ENCODE measurements around the gene ANKRD11.
"Not testable (repeated sequence)": the region's sequence is repeated elsewhere in the genome, so short reads cannot be mapped to it uniquely, and the experiment has no call there.

The ANKRD11 gene

GRCh38 chr16:89454378-89455125 lies 35.8 kb downstream of the ANKRD11 start:
- not testable (repeated sequence) for FAIRE-seq; DNase-seq (ENCODE audit: extremely low spot score, insufficient read length, low read depth)

DNA sequence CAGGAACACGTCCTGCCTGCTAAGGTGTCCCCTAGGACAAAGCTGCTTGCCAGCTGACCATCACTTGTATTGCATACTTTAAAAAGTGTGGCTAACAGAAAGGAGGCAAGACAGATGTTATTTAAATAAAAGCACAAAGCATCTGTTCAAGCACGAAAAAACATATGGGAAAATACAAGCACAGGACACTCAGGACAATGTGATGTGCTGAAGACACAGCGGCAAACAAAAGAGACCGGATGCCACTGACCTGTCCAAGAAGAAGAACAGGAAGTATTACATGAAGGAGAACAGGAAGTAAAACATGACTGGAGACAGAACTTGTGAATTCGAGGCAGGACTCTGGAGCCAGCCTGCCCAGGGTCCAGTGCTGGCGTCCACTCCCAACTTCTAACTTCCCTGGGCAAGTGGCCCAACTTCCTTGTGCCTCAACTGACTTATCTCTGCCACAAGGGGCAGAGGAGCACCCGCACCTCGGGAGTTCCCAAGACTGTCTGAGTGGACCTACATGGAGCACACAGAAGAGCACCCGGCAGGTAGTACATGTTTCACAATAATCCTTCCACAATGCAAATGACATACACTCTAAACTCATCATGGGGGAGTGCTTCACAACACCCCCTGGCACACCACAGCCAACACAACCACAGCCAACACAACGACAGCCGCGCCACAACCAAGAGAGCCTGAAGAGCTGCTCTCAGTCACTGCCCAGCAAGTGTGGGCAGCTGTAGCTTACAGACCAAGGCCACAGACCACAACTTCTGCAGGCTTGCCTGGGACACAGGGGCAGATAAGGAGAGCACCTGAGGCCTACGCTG lies 36.6 kb downstream of the ANKRD11 start:
- no peak for DNase-seq (ENCODE audit: extremely low spot score, insufficient read length, low read depth)
- FAIRE-seq = no peak

- DNase-seq (ENCODE audit: extremely low spot score, insufficient read length, low read depth) (no peak), FAIRE-seq (no peak)
These were observed 37.4 kb downstream of the ANKRD11 start for GRCh38 chr16:89452925-89453324.

- DNase-seq (ENCODE audit: extremely low spot score, insufficient read length, low read depth) = no peak
- no peak for FAIRE-seq
These were observed 38.1 kb downstream of the ANKRD11 start for GRCh38 chr16:89452241-89452640.

DNA sequence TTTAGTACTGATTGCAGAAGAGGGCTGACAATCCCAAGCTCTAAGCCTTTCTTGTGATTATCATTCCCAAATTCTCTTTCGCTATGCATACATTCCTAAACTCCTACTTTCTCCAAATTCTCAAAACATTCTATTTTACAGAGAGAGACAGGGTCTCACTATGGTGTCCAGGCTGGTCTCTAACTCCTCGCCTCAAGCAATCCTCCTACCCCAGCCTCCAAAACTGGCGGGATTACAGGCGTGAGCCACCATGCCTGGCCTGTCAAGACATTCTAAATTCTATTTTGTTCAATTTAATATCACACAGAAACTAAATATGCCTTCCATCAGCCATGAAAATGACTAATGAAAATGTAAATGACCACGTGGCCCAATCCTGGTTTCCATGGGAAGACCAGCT lies 39.8 kb downstream of the ANKRD11 start:
- no peak for FAIRE-seq

DNA sequence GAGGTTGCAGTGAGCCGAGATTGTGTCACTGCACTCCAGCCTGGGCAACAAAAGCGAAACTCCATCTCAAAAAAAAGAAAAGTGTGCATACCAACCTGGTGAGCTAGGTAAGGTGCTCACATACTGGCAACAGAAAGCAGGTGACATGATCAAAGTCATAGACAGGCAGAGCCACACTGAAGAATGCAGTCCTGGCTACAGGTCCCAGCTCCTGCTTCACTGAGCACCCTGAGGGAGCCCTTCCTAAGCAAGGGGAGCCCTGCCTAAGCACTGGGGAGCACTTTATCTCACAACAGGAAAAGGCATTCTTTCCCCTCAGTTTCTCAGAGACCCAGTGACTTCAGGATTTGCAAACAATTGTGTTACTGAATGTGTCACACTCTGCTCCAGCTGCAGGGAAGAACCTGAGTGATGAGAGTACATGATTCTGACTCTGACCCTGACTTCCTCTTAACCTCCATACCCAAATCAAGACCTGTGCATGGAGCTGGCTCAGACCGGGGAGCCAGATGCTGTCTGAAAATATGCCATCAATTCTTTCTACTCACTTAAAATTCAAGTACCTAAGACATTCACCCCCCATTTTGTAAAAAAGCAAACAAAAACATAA lies 40.5 kb downstream of the ANKRD11 start:
- FAIRE-seq (no peak), DNase-seq (ENCODE audit: extremely low spot score, insufficient read length, low read depth) (no peak)

More for the DNA sequence above, 39.8 kb downstream of the ANKRD11 start:
- no peak for DNase-seq (ENCODE audit: extremely low spot score, insufficient read length, low read depth)

DNA sequence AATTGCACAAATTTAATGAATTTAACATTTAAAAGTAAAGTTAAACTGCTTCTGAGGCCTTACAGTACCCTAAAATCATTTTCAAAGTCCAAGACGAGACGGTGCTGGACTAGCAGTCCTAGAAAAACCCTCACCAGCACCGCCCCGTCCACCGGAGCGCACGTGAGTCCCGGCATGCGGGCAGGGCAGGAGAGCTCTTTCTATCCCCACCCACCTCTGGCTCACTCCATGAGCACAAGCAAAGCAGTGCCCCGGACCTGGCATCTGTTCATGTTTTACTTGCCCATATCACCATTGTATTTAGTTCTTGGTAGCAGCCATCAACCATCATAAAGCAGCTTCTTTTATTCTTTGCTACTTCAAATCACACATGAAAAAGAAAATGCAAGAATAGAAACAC lies 41.7 kb downstream of the ANKRD11 start:
- DNase-seq (ENCODE audit: extremely low spot score, insufficient read length, low read depth) (no peak), FAIRE-seq (no peak)

DNA sequence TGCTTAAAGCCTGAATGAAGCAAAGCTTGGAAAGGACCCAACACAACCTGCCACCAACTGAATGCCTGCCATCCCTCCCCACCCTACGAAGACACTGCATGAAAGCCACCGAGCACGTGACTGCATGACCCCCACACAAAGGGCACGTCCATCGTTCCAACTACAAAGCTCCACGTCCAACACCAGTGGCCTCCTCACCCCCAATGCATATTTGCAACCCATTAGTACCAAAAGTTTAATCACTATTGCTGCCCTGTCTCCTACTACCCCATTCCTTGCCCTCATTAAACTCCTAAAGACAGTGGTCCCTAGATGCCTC lies 43.4 kb downstream of the ANKRD11 start:
- FAIRE-seq = no peak

GRCh38 chr16:89446136-89446974 lies 44.0 kb downstream of the ANKRD11 start:
- no peak for FAIRE-seq
- no peak for DNase-seq (ENCODE audit: extremely low spot score, insufficient read length, low read depth)

More for the DNA sequence above, 43.4 kb downstream of the ANKRD11 start:
- DNase-seq (ENCODE audit: extremely low spot score, insufficient read length, low read depth) = no peak

- no peak for DNase-seq (ENCODE audit: extremely low spot score, insufficient read length, low read depth)
- FAIRE-seq = no peak
These were observed 45.2 kb downstream of the ANKRD11 start for GRCh38 chr16:89445166-89445565.

GRCh38 chr16:89444728-89445127 lies 45.6 kb downstream of the ANKRD11 start:
- no peak for FAIRE-seq

GRCh38 chr16:89444151-89444723 lies 46.1 kb downstream of the ANKRD11 start:
- no peak for FAIRE-seq
- DNase-seq (ENCODE audit: extremely low spot score, insufficient read length, low read depth) = no peak

More at GRCh38 chr16:89444728-89445127, 45.6 kb downstream of the ANKRD11 start:
- no peak for DNase-seq (ENCODE audit: extremely low spot score, insufficient read length, low read depth)

- DNase-seq (ENCODE audit: extremely low spot score, insufficient read length, low read depth) = no peak
- no peak for FAIRE-seq
These were observed 46.7 kb downstream of the ANKRD11 start for GRCh38 chr16:89443727-89444084.

DNA sequence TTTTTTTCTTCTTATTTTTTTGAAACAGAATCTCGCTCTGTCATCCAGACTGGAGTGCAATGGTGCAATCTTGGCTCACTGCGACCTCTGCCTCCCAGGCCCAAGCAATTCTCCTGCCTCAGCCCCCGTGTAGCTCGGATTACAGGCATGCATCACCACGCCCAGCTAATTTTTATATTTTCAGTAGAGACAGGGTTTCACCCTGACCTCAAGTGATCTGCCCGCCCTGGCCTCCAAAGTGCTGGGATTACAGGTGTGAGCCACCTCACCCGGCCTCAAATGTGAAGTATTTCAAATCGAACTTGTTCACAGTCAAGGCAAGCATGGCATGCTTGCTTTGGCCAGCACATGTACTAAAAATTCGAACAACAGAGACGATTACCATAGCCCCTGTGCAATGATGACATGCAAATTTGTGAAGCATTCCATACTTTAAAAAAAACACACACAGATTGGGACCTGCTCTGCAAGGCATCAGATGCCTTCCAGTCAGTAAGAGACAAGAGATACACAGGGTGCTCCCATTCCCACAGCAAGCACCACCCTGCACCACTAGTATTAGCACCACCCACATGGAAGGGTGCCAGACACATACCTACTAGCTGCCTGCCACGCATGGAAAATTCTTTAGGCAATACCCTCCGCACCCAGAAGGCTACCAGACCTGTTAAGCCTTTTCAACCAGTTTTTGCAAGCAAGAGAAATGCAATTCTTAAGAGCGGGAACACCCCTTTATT lies 47.2 kb downstream of the ANKRD11 start:
- DNase-seq (ENCODE audit: extremely low spot score, insufficient read length, low read depth) = no peak
- FAIRE-seq = no peak

GRCh38 chr16:89442588-89442987 lies 47.8 kb downstream of the ANKRD11 start:
- no peak for DNase-seq (ENCODE audit: extremely low spot score, insufficient read length, low read depth)
- FAIRE-seq = no peak

DNA sequence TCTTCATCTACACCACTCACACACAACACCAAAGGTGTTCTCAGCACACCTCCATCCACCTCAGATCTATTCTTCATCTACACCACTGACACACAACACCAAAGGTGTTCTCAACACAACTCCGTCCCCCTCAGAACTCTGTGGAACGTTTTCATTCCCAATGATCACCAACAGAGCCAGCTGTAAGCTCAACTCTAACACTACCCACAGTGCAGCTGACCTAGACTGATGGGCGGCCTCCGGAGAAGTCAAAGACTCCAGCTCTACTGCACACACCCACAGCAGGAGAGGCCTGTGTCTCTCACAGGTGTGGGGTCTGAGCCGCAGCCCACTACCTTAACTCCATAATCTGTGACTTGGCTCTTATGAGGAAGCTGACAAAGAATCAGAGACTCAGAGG lies 50.7 kb downstream of the ANKRD11 start:
- FAIRE-seq = no peak
- DNase-seq (ENCODE audit: extremely low spot score, insufficient read length, low read depth) = no peak

DNA sequence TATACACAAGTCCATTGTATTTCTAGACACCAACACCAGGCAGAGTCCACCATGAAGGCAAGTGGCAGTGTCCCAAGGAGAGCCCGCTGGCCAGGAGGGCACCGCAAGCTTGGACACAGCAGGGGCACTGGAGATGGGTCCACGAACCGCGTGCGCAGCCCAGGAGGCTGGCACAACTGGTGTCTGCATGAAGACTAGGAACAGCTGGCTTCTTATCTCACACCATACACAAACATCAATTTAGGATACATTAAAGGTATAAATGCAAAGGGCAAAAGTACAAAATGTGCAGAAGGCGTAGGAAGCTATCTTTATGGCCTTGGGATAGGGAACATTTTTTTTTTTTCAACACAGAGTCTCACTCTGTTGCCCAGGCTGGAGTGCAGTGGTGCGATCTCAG lies 52.4 kb downstream of the ANKRD11 start:
- no peak for DNase-seq (ENCODE audit: extremely low spot score, insufficient read length, low read depth)
- FAIRE-seq = no peak

DNA sequence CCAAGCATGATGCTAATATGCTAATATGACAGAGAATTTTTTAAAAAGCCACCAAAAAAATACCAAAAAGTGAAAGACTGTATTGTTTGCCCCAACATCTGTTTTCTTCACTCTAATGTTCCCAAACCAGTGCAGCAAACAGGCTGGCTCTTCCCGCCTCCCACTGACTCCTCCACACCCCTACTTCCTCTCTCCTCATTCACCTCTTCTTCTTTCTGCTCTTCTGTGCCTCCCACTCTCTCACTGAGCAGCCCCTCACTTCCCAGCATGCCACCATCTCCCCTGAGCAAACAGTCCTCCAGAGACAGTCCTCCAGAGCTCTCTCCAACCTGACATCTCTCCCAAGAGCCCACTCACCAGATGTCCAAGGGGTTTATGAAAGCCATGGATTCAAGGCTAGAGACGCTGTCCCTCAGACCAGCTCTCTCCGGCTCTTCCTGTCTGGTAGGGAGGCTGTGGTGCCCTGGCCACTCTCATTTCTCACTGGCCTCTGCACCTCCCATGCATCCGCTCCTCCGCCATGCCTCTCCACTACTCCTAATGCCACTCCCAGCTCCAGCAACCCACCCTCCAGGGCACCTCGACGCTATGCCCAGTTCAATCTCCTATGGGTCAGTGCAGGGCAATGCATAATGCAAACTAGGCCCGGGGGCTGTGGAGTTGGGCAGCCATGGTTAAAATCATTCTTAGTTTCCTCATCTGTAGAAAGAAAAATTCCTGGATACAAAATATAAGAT lies 52.9 kb downstream of the ANKRD11 start:
- no peak for DNase-seq (ENCODE audit: extremely low spot score, insufficient read length, low read depth)
- no peak for FAIRE-seq

DNA sequence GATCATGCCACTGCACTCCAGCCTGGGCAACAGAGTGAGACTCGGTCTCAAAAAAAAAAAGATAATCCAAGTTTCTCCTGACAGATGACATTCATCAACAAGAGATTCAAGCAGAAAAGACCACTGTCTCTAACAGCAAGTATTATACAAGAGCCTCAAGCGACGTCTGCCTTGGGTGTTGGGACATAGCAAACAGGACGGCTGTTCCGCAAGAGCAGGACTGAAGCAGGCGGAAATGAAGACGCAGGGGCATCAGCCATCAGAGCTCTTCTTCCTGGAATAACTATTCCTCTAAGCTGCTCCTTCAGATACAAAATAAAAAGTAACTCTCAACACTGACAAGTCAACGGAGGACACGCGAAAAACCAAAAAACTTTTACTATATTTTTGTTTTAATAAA lies 54.0 kb downstream of the ANKRD11 start:
- DNase-seq (ENCODE audit: extremely low spot score, insufficient read length, low read depth) (no peak), FAIRE-seq (no peak)
